ENCODE results near the gene SDK1. TPM values are rescaled to one million over a fixed set of nuclear protein-coding genes. Genes with fewer than 3 reads are reported as not detected.
"Not testable (repeated sequence)": the region's sequence is repeated elsewhere in the genome, so short reads cannot be mapped to it uniquely, and the experiment has no call there.

Gene SDK1
- total RNA-seq, 1 donor = 0.27 TPM

DNA sequence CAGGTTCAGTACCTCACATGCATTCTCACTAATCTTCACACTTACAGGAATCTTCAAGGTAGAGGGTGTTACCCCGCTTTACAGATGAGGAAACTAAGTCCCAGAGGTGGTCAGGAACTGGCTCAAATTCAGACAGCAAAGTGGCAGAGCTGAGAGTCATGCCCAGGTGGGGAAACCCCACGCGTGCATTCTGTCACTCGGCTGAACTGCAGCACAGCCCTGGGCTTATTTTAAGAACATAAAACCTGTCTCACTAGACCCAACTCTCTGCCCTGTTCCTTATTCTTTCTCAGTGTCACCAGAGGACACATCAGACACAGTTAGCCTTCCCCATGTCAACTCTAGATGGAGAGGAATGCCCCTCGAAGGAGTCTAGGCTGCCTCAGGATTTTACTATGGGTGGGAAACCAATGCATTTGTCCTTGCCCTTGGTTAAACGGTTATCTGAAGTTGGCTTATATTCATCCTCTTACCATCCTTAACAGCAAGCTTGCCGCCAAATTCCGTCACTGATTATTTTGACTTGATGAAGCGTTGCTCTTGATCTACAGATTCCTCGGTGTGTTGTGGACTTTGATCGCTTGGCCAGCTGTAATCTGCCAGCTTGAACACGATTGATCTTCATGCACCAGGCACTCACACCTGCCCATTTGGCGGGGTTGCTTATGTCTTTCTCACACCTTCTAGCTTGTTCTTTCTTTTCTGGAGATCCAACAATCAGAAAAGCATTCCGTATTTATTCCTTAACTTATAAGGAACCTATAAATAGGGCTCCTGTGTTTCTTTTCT lies 627.9 kb downstream of the SDK1 start:
- no peak for DNase-seq (ENCODE audit: low read depth)
- TF ChIP-seq, protein P1, sequence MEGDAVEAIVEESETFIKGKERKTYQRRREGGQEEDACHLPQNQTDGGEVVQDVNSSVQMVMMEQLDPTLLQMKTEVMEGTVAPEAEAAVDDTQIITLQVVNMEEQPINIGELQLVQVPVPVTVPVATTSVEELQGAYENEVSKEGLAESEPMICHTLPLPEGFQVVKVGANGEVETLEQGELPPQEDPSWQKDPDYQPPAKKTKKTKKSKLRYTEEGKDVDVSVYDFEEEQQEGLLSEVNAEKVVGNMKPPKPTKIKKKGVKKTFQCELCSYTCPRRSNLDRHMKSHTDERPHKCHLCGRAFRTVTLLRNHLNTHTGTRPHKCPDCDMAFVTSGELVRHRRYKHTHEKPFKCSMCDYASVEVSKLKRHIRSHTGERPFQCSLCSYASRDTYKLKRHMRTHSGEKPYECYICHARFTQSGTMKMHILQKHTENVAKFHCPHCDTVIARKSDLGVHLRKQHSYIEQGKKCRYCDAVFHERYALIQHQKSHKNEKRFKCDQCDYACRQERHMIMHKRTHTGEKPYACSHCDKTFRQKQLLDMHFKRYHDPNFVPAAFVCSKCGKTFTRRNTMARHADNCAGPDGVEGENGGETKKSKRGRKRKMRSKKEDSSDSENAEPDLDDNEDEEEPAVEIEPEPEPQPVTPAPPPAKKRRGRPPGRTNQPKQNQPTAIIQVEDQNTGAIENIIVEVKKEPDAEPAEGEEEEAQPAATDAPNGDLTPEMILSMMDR (IDR thresholded peaks at IDR 0.05; ENCODE audit: insufficient read depth, low read length) = no peak
- H3K4me3 ChIP-seq (ENCODE audit: low read depth, low read length) = no peak overlapping the region

DNA sequence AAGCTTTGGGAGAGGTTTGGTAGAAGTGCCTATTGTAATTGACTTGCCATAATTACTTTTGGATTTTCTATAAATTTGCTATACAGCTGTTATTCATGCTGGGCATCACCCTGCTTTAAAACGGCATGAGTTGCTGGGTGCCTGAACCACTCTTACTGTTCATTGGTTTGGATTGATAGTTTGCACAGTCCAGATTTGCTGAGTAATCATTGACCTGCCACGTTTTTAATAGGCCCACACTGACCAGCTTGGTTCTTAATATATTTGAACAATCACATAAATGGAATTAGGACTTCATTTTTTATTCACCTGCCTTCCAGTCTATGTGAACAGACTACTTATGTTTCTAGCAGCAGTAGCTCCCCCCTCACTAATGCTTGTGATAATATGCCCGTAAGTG lies 630.8 kb downstream of the SDK1 start:
- TF ChIP-seq, protein P1 (IDR thresholded peaks at IDR 0.05; ENCODE audit: insufficient read depth, low read length) = no peak
- no peak overlapping the region for H3K4me3 ChIP-seq (ENCODE audit: low read depth, low read length)
- no peak for DNase-seq (ENCODE audit: low read depth)

DNA sequence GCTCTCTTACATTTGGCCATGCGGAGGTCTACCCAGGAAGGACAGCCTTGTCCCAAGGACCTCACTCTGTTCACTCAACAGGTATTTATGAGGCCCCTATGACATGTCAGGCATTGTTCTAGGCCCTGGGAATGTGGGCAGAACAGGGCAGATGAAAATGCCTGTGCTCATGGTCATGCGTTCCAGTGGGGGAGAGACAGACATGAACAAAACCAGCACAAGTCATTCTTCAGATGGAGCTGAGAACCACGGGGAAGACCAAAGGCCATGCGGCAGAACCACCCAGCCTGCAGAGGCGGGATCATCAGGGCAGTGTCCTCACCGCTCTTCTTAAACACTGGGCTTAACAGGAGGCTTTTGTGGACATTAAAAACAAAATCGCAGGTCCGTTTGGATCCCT lies 636.1 kb downstream of the SDK1 start:
- no peak for DNase-seq (ENCODE audit: low read depth)
- TF ChIP-seq, protein P1 (IDR thresholded peaks at IDR 0.05; ENCODE audit: insufficient read depth, low read length) = no peak
- H3K4me3 ChIP-seq (ENCODE audit: low read depth, low read length) = no peak overlapping the region

DNA sequence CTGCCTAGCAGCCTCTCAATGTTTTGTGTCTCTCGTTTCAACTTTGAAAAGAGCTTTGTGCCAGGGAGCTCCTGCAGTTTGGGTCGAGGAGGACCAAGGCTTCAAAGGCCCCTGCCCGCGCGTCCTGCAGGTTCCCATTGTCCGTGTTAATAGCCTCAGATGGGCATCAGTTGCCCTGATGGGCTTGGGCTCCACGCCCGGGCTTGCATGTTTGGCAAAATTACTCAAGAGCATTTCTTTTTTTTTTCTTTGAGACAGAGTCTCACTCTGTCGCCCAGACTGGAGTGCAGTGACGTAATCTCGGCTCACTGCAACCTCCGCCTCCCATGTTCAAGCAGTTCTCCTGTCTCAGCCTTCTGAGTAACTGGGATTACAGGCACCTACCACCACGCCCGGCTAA lies 636.6 kb downstream of the SDK1 start:
- no peak overlapping the region for H3K4me3 ChIP-seq (ENCODE audit: low read depth, low read length)
- DNase-seq (ENCODE audit: low read depth) = no peak
- TF ChIP-seq, protein P1 (IDR thresholded peaks at IDR 0.05; ENCODE audit: insufficient read depth, low read length) = no peak

DNA sequence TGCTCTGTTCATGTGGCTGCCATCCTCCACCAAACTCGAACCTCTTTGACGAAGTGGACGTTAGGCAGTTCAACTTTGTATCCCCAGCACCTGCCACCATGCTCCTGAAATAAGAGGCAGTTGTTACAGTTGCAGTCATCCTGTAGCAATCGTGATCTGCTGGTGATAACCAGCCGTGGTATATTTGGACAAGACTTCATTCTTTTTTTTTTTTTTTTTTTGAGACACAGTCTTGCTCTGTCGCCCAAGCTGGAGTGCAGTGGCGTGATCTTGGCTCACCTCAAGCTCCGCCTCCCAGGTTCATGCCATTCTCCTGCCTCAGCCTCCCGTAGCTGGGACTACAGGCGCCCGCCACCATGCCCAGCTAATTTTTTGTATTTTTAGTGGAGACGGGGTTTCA lies 640.7 kb downstream of the SDK1 start:
- DNase-seq (ENCODE audit: low read depth); H3K4me3 ChIP-seq (ENCODE audit: low read depth, low read length): not testable (repeated sequence)

DNA sequence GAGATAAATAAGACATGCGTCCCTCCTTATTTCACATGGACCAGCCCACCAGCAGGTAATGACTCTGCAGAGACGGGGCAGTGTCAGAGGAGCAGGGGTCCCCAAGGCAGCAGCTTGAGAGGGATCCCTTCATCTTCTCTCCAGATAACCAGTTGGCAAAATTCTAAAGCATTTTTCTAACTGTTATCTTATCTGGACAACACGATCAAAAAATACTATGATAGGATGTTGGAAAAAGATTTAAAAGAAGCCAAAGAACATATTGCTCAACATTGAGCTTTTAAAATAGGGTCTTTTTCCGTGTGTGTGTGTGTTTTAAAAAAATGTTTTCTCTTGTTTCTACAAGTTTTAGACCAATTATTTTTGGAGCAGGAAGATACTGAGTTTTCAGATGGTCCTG lies 641.2 kb downstream of the SDK1 start:
- TF ChIP-seq, protein P1 (IDR thresholded peaks at IDR 0.05; ENCODE audit: insufficient read depth, low read length) = no peak
- DNase-seq (ENCODE audit: low read depth) = no peak
- no peak overlapping the region for H3K4me3 ChIP-seq (ENCODE audit: low read depth, low read length)

DNA sequence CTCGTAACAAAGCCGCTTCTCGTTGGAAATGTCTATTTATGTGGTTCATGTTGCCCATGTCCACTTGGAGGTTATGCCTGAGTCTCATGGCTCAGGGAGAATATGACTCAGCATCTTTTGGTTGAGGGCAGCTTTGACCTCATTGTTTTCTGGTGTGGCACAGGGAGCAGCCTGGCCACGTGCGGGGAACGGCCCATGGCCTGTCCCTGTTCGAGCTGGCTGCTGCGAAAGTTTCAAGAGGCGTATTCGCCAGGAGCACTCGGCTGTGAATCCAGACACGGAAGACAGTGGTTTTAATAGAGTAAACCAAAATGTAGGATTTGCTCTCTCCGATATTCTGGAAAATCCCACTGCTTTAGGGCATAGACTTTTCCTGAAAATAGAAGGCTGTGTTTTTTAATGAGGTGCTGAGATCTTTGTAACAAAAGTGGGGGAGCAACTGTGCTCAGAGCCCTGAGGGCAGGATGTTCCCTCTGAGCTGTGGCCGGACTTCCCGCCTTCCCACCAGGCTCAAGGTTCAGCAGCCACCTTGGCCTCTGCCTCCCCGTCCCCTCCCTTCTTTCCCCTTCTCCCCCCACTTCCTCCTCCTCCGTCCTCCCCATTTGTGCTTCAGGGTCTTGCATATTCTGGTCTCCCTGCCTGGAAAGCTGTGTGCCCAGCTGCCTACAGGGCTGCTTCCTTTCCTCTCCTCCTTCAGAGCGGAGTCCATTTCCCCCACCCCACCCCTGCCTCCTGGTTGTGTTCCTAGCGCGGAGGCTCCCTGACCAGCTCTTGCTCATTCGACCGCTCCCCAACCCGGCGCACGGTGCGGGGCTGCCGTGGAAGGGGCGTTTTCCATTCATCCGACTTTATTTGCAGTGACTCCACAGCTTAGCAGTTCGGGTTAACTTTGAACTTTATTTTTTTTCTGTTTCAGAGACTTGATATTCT lies 642.0 kb downstream of the SDK1 start:
- H3K4me3 ChIP-seq (ENCODE audit: low read depth, low read length) = no peak overlapping the region
- DNase-seq (ENCODE audit: low read depth) = no peak
- TF ChIP-seq, protein P1 (IDR thresholded peaks at IDR 0.05; ENCODE audit: insufficient read depth, low read length) = no peak

Measured in fibroblast of the aortic adventitia (primary cell).